Astrocyte of the spinal cord (primary cell): ENCODE measurements around the gene CAMTA2.
A peak's percentile ranks its signal among the peaks of the same experiment; 100 is the strongest.

ENCODE experiments used
- DNase-seq: peaks from one replicate; pipeline ENCODE4 v3.0.0; 2011; ENCODE audit warnings: low read depth, low spot score
- H3K4me3 ChIP-seq: 2 replicates; pipeline ENCODE4 v1.5.1; 2011; ENCODE audit warnings: low read depth, mild to moderate bottlenecking, low read length, moderate library complexity
- in situ Hi-C: cut with HindIII; loops from 2 replicates; pipeline ENCODE4 v1.10.0; 2017; ENCODE audit warnings: low sequenced_read_pairs
- TF ChIP-seq, protein P1 (sequence below): IDR thresholded peaks from 2 replicates; pipeline ENCODE4 v1.5.1; 2012; ENCODE audit warnings: low read depth, mild to moderate bottlenecking, low read length, inconsistent platforms

The CAMTA2 gene

DNA sequence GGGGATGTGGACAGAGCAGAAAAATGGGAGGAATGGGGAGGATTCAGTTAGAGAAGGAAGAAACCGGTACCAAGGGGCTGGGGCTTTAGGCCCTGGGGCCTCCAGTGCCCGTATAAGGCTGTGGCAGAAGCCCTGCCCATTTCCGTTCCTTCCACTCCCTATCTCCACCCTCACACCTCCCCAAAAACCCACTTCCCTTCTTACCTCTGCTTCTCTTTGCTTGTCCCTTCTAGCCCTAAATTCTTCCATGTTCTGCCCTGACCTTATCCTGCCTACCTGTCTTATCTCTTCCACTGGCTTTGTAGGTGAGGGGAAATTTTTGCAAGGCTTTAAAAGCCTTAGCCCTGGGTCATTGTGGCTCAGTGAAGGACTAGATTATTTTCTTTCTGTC lies 43.3 kb downstream of the CAMTA2 start:
- no peak overlapping the region for H3K4me3 ChIP-seq
- no peak for DNase-seq
- TF ChIP-seq, protein P1, sequence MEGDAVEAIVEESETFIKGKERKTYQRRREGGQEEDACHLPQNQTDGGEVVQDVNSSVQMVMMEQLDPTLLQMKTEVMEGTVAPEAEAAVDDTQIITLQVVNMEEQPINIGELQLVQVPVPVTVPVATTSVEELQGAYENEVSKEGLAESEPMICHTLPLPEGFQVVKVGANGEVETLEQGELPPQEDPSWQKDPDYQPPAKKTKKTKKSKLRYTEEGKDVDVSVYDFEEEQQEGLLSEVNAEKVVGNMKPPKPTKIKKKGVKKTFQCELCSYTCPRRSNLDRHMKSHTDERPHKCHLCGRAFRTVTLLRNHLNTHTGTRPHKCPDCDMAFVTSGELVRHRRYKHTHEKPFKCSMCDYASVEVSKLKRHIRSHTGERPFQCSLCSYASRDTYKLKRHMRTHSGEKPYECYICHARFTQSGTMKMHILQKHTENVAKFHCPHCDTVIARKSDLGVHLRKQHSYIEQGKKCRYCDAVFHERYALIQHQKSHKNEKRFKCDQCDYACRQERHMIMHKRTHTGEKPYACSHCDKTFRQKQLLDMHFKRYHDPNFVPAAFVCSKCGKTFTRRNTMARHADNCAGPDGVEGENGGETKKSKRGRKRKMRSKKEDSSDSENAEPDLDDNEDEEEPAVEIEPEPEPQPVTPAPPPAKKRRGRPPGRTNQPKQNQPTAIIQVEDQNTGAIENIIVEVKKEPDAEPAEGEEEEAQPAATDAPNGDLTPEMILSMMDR, result no peak
- in situ Hi-C loops, result no loop called here

- H3K4me3 ChIP-seq, result no peak overlapping the region
- TF ChIP-seq, protein P1, result no peak
- DNase-seq, result no peak
- in situ Hi-C loops, result no loop called here
Measured at GRCh38 chr17:4942760-4943508, 44.5 kb downstream of the CAMTA2 start.

DNA sequence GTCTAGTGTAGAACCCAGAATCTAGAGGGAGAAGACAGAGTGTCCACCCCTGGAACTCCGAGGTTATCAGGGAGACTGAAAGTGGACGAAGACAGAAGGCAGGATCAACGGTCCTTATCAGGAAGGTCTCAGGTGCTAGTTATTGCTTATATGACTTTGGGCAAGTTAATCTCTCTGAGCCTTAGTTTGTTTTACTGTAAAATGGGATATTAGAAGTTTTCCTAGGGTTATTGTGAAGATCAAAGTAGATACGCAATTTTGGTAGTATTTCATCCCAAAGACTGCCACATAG lies 46.2 kb downstream of the CAMTA2 start:
- in situ Hi-C loops, result no loop called here
- TF ChIP-seq, protein P1, result no peak
- no peak for DNase-seq

GRCh38 chr17:4940555-4941318 lies 46.7 kb downstream of the CAMTA2 start:
- no peak for DNase-seq
- in situ Hi-C loops, result no loop called here
- peak overlapping the region; percentile 97 for H3K4me3 ChIP-seq
- TF ChIP-seq, protein P1, result no peak

More for the DNA sequence above, 46.2 kb downstream of the CAMTA2 start:
- peak overlapping the region; percentile 97 for H3K4me3 ChIP-seq

DNA sequence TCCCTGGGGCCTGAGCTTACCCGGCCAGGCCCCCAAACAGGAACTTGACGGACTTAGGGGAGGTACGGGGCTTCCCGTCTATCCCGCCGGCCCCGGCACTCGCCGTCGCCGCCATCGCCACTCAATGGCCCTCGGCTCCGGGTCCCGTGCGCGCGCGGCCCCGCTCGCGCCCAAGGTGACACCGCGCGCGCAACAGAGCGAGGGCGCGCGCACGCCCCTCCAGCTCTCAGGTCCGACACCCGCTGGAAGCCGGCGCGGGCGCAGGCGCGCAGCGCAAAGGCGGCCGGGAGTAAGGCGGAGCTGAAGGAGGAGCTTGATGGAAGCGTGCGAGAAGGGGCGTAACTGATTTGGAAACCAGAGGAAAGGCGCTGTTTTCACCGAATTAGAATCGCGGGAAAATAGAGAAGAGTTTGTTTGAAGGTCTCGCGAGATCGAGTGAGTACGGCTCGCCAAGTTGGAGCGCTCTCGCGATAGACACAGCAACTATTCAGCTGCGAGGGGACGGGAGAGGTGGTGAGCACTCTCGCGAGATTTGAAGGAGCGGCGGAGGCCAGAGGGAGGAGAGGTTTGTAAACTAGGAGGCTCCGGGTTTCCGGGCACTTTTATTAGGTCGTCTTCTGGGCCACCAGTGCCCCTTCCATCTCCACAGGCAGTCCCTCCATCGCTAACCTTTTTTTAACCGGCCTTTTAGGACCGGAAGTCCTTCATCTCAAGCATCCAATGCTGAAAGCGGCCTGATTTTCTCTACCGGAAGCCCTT lies 47.5 kb downstream of the CAMTA2 start, which contains the start of the genes RNF167 and SLC25A11:
Gene RNF167, plus strand, starts transcription at position 473 of the 759 bp plus-strand sequence. CDS start 642 bp downstream, outside the sequence.
Gene SLC25A11, minus strand, starts transcription at position 251 of the 759 bp plus-strand sequence. Its CDS starts 136 bp downstream, at position 115.
- peak; percentile 100 for DNase-seq
- in situ Hi-C loops, result no loop called here
- TF ChIP-seq, protein P1, result no peak
- H3K4me3 ChIP-seq, result peak within 1 kb of the TSS; percentile 97

DNA sequence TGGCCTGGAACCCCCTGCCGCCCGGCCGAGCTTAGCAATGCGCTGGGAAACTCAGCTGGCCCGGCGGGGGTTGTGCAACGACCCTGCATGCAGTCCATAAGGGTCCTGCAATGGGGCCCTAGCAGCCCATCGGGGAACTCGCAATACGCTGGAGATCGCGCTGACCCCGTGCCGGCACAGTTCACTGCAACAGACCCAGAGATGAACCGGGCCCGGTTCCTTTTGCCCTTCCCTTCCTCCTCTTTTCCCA lies 48.0 kb downstream of the CAMTA2 start:
- TF ChIP-seq, protein P1, result no peak
- no peak for DNase-seq
- H3K4me3 ChIP-seq, result peak overlapping the region; percentile 97
- in situ Hi-C loops, result no loop called here
